Small intestine (tissue), 4 donors: ENCODE data around the gene BPIFB2. TPM values are rescaled to one million over a fixed set of nuclear protein-coding genes. Genes with fewer than 3 reads are reported as not detected.

Experiments
- polyA plus RNA-seq, 4 donors: library from polyadenylated mRNA; stranded (reverse) in 3 of 4; unstranded in 1 of 4; fragments of 200-250 nt in 3 of 4; fragments of 120-200 nt in 1 of 4; gene quantifications; one replicate each; pipeline versions ENCODE4 v1.2.1 to v1.2.3, GENCODE V29; 2013
- donor health status: healthy with polysubstance abuse.
- donor health status: Bipolar disorder and iron deficiency.
- donor health status: healthy.

Gene BPIFB2
- polyA plus RNA-seq, 4 donors = not detected

Other genes with a start within 250 kb of the BPIFB2 start
- 1 to 10 TPM in 2 of 4 donors, under 1 TPM in 1, not detected in 1; 0.45 to 2.3 (median 1.1) TPM for gene DNMT3B, start 245.3 kb upstream of the BPIFB2 start, polyA plus RNA-seq
- 10 to 100 TPM; 32.7 to 66.2 (median 38.6) TPM for gene MAPRE1, start 187.8 kb upstream of the BPIFB2 start, polyA plus RNA-seq
- under 1 TPM in 3 of 4 donors, not detected in 1; 0.01 to 0.38 (median 0.22) TPM for gene EFCAB8, start 148.8 kb upstream of the BPIFB2 start, polyA plus RNA-seq
- gene SUN5, start 3.3 kb upstream of the BPIFB2 start, polyA plus RNA-seq = not detected
- under 1 TPM in 1 of 4 donors, not detected in 3; 0.09 TPM for gene BPIFB6, start 23.9 kb downstream of the BPIFB2 start, polyA plus RNA-seq
- gene BPIFB3, start 46.2 kb downstream of the BPIFB2 start, polyA plus RNA-seq = not detected
- gene BPIFB4, start 71.9 kb downstream of the BPIFB2 start, polyA plus RNA-seq = under 1 TPM in 1 of 4 donors, not detected in 3; 0.13 TPM
- not detected for gene BPIFA2, start 160.5 kb downstream of the BPIFB2 start, polyA plus RNA-seq
- gene BPIFA3, start 209.6 kb downstream of the BPIFB2 start, polyA plus RNA-seq = not detected
- under 1 TPM in 1 of 4 donors, not detected in 3; 0.67 TPM for gene BPIFA1, start 228.3 kb downstream of the BPIFB2 start, polyA plus RNA-seq